B cell (primary cell): ENCODE data around the gene ITGA7. TPM values are rescaled to one million over a fixed set of nuclear protein-coding genes. Genes with fewer than 3 reads are reported as not detected.

Experiments used
- ATAC-seq: fragments of 200-7000 bp; cut with Tn5 transposase; one replicate; pipeline ENCODE4 v1.10.0; 2021; ENCODE audit warnings: low read depth, mild to moderate bottlenecking, moderate number of reproducible peaks, moderate library complexity
- CTCF ChIA-PET: fragments of 350-600 bp; sonication (Branson Sonifier 250); formaldehyde crosslinking; loops from one replicate; lab custom pipeline; 2021; ENCODE audit warnings: antibody characterized with exemption, inconsistent platforms; lab: Charles Lee
- POLR2A ChIA-PET: fragments of 350-600 bp; sonication (Branson Sonifier 250); formaldehyde crosslinking; loops from one replicate; lab custom pipeline; 2021; ENCODE audit warnings: antibody characterized with exemption; lab: Charles Lee
- DNase-seq: peaks from one replicate; pipeline ENCODE4 v3.0.0; 2013
- H2AFZ ChIP-seq: 2 replicates; pipeline ENCODE4 v1.6.1; 2012; ENCODE audit warnings: mild to moderate bottlenecking, low read depth, low read length; ENCODE audit not compliant: insufficient read depth, poor library complexity, severe bottlenecking
- H3K27ac ChIP-seq, 2 donors: 1 replicate in 1 of 2; 2 replicates in 1 of 2; pipeline ENCODE4 v1.5.1; 2012 to 2013; ENCODE audit warnings: low read length in 2 of 2, mild to moderate bottlenecking in 2 of 2, moderate library complexity in 1 of 2
- H3K27me3 ChIP-seq, 4 experiments: fragments of 200-600 bp in 1 of 4; sonication (generic) in 1 of 4; replicated peaks in 1 of 4; 1 replicate in 2 of 4; 2 replicates in 2 of 4; pipeline versions ENCODE4 v1.6.1 to v1.7.0; 2013 to 2016; ENCODE audit warnings: low read length in 3 of 4, mild to moderate bottlenecking in 2 of 4, mixed read lengths in 1 of 4, moderate library complexity in 1 of 4; ENCODE audit not compliant: insufficient read depth in 4 of 4, control insufficient read depth in 3 of 4; ENCODE audit errors: control extremely low read depth in 1 of 4
- H3K36me3 ChIP-seq, 2 experiments: replicated peaks in 1 of 2; 1 replicate in 1 of 2; 2 replicates in 1 of 2; pipeline versions ENCODE4 v1.6.1 to v1.7.1; 2013; ENCODE audit warnings: low read length in 1 of 2; ENCODE audit not compliant: insufficient read depth in 2 of 2, control insufficient read depth in 1 of 2; ENCODE audit errors: control extremely low read depth in 1 of 2, extremely low read depth in 1 of 2
- H3K4me1 ChIP-seq, 2 donors: fragments of 200-600 bp in 1 of 2; sonication (generic) in 1 of 2; 1 replicate in 1 of 2; 2 replicates in 1 of 2; pipeline versions ENCODE4 v1.5.1 to v1.6.1; 2013 to 2017; ENCODE audit warnings: low read length in 2 of 2; ENCODE audit not compliant: control insufficient read depth in 2 of 2, insufficient read depth in 2 of 2
- H3K4me2 ChIP-seq: replicated peaks from 2 replicates; pipeline ENCODE3; 2012; ENCODE audit warnings: mild to moderate bottlenecking, low read depth, low read length; ENCODE audit not compliant: poor library complexity, severe bottlenecking
- H3K4me3 ChIP-seq, 5 experiments: fragments of 200-600 bp in 1 of 5; sonication (generic) in 1 of 5; 1 replicate in 3 of 5; 2 replicates in 2 of 5; pipeline versions ENCODE4 v1.5.1 to v1.7.0; 2011 to 2016; ENCODE audit warnings: low read length in 4 of 5, mild to moderate bottlenecking in 4 of 5, low read depth in 2 of 5, control low read depth in 1 of 5, moderate library complexity in 1 of 5; ENCODE audit not compliant: insufficient read depth in 1 of 5; ENCODE audit errors: control extremely low read depth in 1 of 5, extremely low read depth in 1 of 5
- H3K79me2 ChIP-seq: fragments of 200-600 bp; sonication (generic); one replicate; pipeline ENCODE4 v1.6.0; 2016; ENCODE audit warnings: low read length; ENCODE audit not compliant: control insufficient read depth, insufficient read depth
- H3K9ac ChIP-seq: fragments of 200-600 bp; sonication (generic); 2 replicates; pipeline ENCODE4 v1.6.1; 2017; ENCODE audit warnings: mild to moderate bottlenecking, low read length, moderate library complexity
- H3K9me3 ChIP-seq, 3 donors: one replicate each; pipeline versions ENCODE4 v1.6.1 to v1.7.1; 2013; ENCODE audit warnings: low read length in 2 of 3; ENCODE audit not compliant: control insufficient read depth in 2 of 3, insufficient read depth in 1 of 3; ENCODE audit errors: control extremely low read depth in 1 of 3
- H4K20me1 ChIP-seq: 2 replicates; pipeline ENCODE4 v1.6.0; 2012; ENCODE audit warnings: mild to moderate bottlenecking, low read length; ENCODE audit not compliant: insufficient read depth, control insufficient read depth, poor library complexity, severe bottlenecking
- H3K27ac Mint-ChIP-seq: one replicate; pipeline ENCODE4 v1.8.0; 2021; ENCODE audit warnings: mixed read lengths
- H3K27me3 Mint-ChIP-seq: one replicate; pipeline ENCODE4 v1.8.0; 2021; ENCODE audit warnings: mixed read lengths
- H3K4me1 Mint-ChIP-seq: one replicate; pipeline ENCODE4 v1.8.0; 2021; ENCODE audit warnings: mixed read lengths
- H3K4me3 Mint-ChIP-seq: one replicate; pipeline ENCODE4 v1.8.0; 2021; ENCODE audit warnings: mixed read lengths
- H3K9me3 Mint-ChIP-seq: one replicate; pipeline ENCODE4 v1.8.0; 2022; ENCODE audit warnings: mixed read lengths; ENCODE audit not compliant: insufficient read depth
- EZH2 ChIP-seq: IDR thresholded peaks from 2 replicates; pipeline ENCODE4 v1.6.1; 2012; ENCODE audit warnings: borderline replicate concordance, low read depth, mild to moderate bottlenecking, moderate library complexity, low read length; ENCODE audit not compliant: insufficient read depth, poor library complexity, severe bottlenecking
- WGBS: methylation state at CpG from one replicate; pipeline ENCODE4 v1.1.5; 2013; ENCODE audit warnings: missing lambda C conversion rate; ENCODE audit not compliant: insufficient coverage; 5-methylcytosine and 5-hydroxymethylcytosine counted together
- intact Hi-C: fragments of 100-400 bp; cut with micrococcal nuclease; formaldehyde crosslinking; loops from one replicate; pipeline ENCODE4 v1.10.0; 2022
- polyA plus RNA-seq: library from polyadenylated mRNA; depleted of rRNA; stranded (reverse); fragments of >200 nt; gene quantifications from 2 replicates; pipeline ENCODE4 v1.2.3, GENCODE V29; 2012
- total RNA-seq, 2 donors: library from RNA; stranded (reverse); fragments of 120-200 nt in 1 of 2; gene quantifications; 1 replicate in 1 of 2; 2 replicates in 1 of 2; pipeline versions ENCODE4 v1.2.3 to v1.2.4, GENCODE V29; 2013 to 2022
- TF ChIP-seq, protein P1 (sequence below): fragments of 200-600 bp; IDR thresholded peaks from one replicate; pipeline ENCODE4 v1.8.0; 2022; ENCODE audit warnings: antibody characterized with exemption, mild to moderate bottlenecking

Gene ITGA7
- total and polyA plus RNA-seq, 2 donors (not counting 1 experiment from before 2014, with no cell fraction given), result 2.4 to 3.3 TPM

DNA sequence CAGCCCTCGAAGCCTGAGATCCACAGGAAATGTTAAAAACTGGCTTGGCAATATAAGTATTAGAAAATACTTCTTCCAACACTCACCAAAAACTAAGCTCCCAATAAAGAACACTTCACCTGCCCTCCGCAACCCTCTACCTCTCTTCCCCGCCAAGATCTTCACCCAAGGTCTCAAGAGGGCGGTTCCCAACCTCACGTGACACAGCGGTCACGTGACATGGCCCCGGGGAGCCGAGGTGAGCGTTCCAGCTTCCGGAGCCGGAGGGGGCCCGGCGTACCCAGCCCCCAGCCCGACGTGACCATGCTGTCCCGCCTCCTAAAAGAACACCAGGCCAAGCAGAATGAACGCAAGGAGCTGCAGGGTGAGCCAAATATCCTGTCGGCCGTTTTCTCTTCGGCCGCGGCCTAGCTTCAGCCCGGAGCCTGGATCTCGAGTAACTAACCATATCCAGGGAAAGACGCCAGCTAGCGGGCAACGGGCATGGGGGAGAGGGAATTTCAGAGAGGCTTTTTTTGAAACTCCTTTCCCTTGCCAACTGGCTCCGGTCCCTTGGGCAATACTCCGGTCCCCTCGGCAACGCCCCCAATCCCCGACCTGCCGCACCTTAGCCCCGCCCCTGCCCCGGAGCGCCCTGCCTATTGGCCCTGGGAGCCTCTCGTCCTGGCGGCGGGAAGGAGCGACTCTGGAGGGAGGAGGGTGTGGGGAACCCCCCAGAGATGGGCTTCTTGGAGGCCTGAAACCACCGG lies 8.3 kb upstream of the ITGA7 start, which contains the start of gene BLOC1S1:
Gene BLOC1S1, plus strand, starts transcription at position 214 of the 749 bp plus-strand sequence. Its CDS starts 6 bp downstream, at position 220.
- ChIA-PET CTCF (interaction anchor here (0.8 to 11.0 kb wide), 14 partner anchors 9 to 492 kb away, joined by 3 to 147 read pairs (median 4); partner anchors contain the start of genes CD63, ORMDL2 and SARNP), POLR2A (interaction anchor here (1.0 to 2.0 kb wide), 9 partner anchors 8 to 258 kb away, joined by 3 to 6 read pairs (median 4); partner anchors contain the start of genes CD63, ITGA7, ORMDL2 and RAB5B)
- peaks cover 0 to 18% of the 10 kb centered on the region in 2 experiments for H3K36me3 ChIP-seq
- H4K20me1 ChIP-seq, result peaks cover 23% of the 10 kb centered on the region
- intact Hi-C loops, result loop anchor here (1.0 to 2.0 kb wide), 6 partner anchors 8 to 257 kb away; partner anchors contain the start of genes CD63, PYM1 and SARNP
- H3K9me3 Mint-ChIP-seq, result no peaks in the 10 kb centered on the region
- H3K27ac Mint-ChIP-seq, result peak within 1 kb of the TSS; percentile 99
- H2AFZ ChIP-seq, result peak within 1 kb of the TSS; percentile 90
- H3K4me1 ChIP-seq, result peaks cover 16 to 30% of the 10 kb centered on the region in 2 donors
- TF ChIP-seq, protein P1, sequence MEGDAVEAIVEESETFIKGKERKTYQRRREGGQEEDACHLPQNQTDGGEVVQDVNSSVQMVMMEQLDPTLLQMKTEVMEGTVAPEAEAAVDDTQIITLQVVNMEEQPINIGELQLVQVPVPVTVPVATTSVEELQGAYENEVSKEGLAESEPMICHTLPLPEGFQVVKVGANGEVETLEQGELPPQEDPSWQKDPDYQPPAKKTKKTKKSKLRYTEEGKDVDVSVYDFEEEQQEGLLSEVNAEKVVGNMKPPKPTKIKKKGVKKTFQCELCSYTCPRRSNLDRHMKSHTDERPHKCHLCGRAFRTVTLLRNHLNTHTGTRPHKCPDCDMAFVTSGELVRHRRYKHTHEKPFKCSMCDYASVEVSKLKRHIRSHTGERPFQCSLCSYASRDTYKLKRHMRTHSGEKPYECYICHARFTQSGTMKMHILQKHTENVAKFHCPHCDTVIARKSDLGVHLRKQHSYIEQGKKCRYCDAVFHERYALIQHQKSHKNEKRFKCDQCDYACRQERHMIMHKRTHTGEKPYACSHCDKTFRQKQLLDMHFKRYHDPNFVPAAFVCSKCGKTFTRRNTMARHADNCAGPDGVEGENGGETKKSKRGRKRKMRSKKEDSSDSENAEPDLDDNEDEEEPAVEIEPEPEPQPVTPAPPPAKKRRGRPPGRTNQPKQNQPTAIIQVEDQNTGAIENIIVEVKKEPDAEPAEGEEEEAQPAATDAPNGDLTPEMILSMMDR, result no peak
- TF ChIP-seq EZH2, result no peak
- peaks cover 38% of the 10 kb centered on the region for H3K4me1 Mint-ChIP-seq
- peak within 1 kb of the TSS; percentile 98 for H3K4me3 Mint-ChIP-seq
- H3K27ac ChIP-seq, result peak within 1 kb of the TSS; percentile 81 to 84
- 0% methylated on average over 37 of the region's 42 CpGs for WGBS
- no peaks in the 10 kb centered on the region for H3K27me3 Mint-ChIP-seq
- DNase-seq (peak; percentile 95), ATAC-seq (peak; percentile 95)
- H3K27me3 ChIP-seq, result no peaks in the 10 kb centered on the region
- H3K4me2 ChIP-seq, result peak within 1 kb of the TSS; percentile 80
- H3K9me3 ChIP-seq, result no peaks in the 10 kb centered on the region
- peak within 1 kb of the TSS; percentile 86 to 98 (median 97) for H3K4me3 ChIP-seq
- peak within 1 kb of the TSS; percentile 73 for H3K9ac ChIP-seq
- H3K79me2 ChIP-seq, result peaks cover 25% of the 10 kb centered on the region
